Breast epithelium (tissue), 4 donors: ENCODE results near the gene AXL. TPM values are rescaled to one million over a fixed set of nuclear protein-coding genes. Genes with fewer than 3 reads are reported as not detected.

Source experiments
- DNase-seq, 2 donors: peaks; one replicate each; pipeline ENCODE4 v3.0.0-alpha.2; 2019; ENCODE audit warnings: low spot score in 2 of 2
- H3K27ac ChIP-seq, 2 donors: fragments of 200-600 bp; sonication (generic) in 1 of 2; one replicate each; pipeline ENCODE4 v1.5.1; 2016 to 2019; ENCODE audit warnings: mild to moderate bottlenecking in 1 of 2
- H3K27me3 ChIP-seq, 2 donors: fragments of 200-600 bp; sonication (generic) in 1 of 2; one replicate each; pipeline versions ENCODE4 v1.5.1 to v1.6.0; 2017 to 2019; ENCODE audit warnings: control low read depth in 1 of 2, mild to moderate bottlenecking in 1 of 2
- H3K36me3 ChIP-seq: fragments of 200-600 bp; one replicate; pipeline ENCODE4 v1.5.1; 2019
- H3K4me1 ChIP-seq, 2 donors: fragments of 200-600 bp; sonication (generic); one replicate each; pipeline ENCODE4 v1.5.1; 2016 to 2019; ENCODE audit warnings: control low read depth in 1 of 2
- H3K4me3 ChIP-seq, 3 donors: fragments of 200-600 bp; sonication (generic); 1 replicate in 2 of 3; 2 replicates in 1 of 3; pipeline ENCODE4 v1.5.1; 2016 to 2019; ENCODE audit warnings: mild to moderate bottlenecking in 3 of 3, moderate library complexity in 2 of 3
- H3K9me3 ChIP-seq, 2 donors: fragments of 200-600 bp; sonication (generic) in 1 of 2; one replicate each; pipeline ENCODE4 v1.5.1; 2016 to 2019; ENCODE audit warnings: control low read depth in 1 of 2
- POLR2A ChIP-seq: fragments of 450-650 bp; IDR thresholded peaks from one replicate; pipeline ENCODE4 v1.6.1; 2016; ENCODE audit warnings: antibody characterized with exemption, mild to moderate bottlenecking, moderate library complexity
- POLR2AphosphoS5 ChIP-seq, 3 donors: sonication (generic); formaldehyde crosslinking; IDR thresholded peaks; one replicate each; pipeline ENCODE4 v1.6.1; 2017; ENCODE audit warnings: antibody characterized with exemption in 3 of 3
- intact Hi-C: fragments of 100-400 bp; cut with DNase I; formaldehyde crosslinking; loops from one replicate; pipeline ENCODE4 v1.15.1; 2023; ENCODE audit warnings: low total_unique reads
- total RNA-seq, 3 donors: library from RNA; depleted of rRNA; stranded (reverse); fragments of >200 nt; gene quantifications; one replicate each; pipeline ENCODE4 v1.1.0, GENCODE V29; 2016
- TF ChIP-seq, protein P1 (sequence below), 3 donors: fragments of 450-650 bp; IDR thresholded peaks; one replicate each; pipeline ENCODE4 v1.5.1; 2016 to 2017; ENCODE audit warnings: antibody characterized with exemption in 3 of 3, mild to moderate bottlenecking in 3 of 3, moderate library complexity in 3 of 3

Gene AXL
- total RNA-seq, 3 donors from 2014 or later, result 29.0 to 89.8 (median 36.4) TPM

DNA sequence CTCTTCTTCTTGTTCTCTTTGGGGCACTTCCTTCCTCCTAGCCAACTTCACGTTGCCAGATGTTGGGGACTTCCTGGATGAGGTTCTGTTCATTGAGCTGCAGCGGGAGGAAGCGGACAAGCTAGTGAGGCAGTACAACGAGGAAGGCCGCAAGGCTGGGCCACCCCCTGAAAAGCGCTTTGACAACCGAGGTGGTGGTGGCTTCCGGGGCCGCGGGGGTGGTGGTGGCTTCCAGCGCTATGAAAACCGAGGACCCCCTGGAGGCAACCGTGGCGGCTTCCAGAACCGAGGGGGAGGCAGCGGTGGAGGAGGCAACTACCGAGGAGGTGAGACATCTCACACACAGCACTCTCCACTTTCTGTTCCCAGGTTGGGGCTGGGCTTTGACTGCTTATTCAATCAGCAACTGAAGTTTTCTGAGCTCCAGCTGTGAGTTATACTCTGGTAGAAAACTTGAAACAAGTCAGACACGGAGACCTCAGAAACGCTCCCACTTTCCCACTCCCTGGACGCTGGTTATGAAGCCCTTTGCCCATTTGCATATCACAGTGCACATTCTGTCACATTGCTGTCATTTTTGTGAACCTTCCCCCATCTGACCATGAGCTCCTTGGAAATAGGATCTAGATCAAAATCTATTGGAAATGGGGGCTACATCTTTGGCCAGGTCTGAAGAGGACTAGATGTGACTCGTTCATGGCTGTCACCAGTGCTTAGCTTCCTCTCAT lies 83.8 kb downstream of the AXL start:
- Histone ChIP-seq H3K27ac (peak overlapping the region in 1 of 2 donors; percentile 19), H3K4me1 (peaks cover 19 to 23% of the 10 kb centered on the region in 2 donors), H3K27me3 (no peaks in the 10 kb centered on the region), H3K4me3 (no peak overlapping the region), H3K9me3 (no peaks in the 10 kb centered on the region), H3K36me3 (peaks cover 24% of the 10 kb centered on the region)
- DNase-seq, result no peak
- intact Hi-C loops, result no loop called here
- TF ChIP-seq, protein P1, sequence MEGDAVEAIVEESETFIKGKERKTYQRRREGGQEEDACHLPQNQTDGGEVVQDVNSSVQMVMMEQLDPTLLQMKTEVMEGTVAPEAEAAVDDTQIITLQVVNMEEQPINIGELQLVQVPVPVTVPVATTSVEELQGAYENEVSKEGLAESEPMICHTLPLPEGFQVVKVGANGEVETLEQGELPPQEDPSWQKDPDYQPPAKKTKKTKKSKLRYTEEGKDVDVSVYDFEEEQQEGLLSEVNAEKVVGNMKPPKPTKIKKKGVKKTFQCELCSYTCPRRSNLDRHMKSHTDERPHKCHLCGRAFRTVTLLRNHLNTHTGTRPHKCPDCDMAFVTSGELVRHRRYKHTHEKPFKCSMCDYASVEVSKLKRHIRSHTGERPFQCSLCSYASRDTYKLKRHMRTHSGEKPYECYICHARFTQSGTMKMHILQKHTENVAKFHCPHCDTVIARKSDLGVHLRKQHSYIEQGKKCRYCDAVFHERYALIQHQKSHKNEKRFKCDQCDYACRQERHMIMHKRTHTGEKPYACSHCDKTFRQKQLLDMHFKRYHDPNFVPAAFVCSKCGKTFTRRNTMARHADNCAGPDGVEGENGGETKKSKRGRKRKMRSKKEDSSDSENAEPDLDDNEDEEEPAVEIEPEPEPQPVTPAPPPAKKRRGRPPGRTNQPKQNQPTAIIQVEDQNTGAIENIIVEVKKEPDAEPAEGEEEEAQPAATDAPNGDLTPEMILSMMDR (IDR thresholded peaks at IDR 0.05), result no peak
- TF ChIP-seq POLR2AphosphoS5 (IDR thresholded peaks at IDR 0.05), result no peak
- TF ChIP-seq POLR2A, result no peak

GRCh38 chr19:41303954-41304353 lies 84.9 kb downstream of the AXL start:
- Histone ChIP-seq H3K9me3 (no peaks in the 10 kb centered on the region), H3K27ac (peak overlapping the region in 1 of 2 donors; percentile 29), H3K27me3 (no peaks in the 10 kb centered on the region), H3K36me3 (peaks cover 24% of the 10 kb centered on the region), H3K4me3 (no peak overlapping the region), H3K4me1 (peaks cover 9 to 15% of the 10 kb centered on the region in 2 donors)
- intact Hi-C loops, result no loop called here
- no peak for DNase-seq
- TF ChIP-seq, protein P1 (IDR thresholded peaks at IDR 0.05), result no peak

GRCh38 chr19:41304706-41305483 lies 85.9 kb downstream of the AXL start:
- TF ChIP-seq POLR2AphosphoS5 (IDR thresholded peaks at IDR 0.05) (no peak), POLR2A (no peak)
- TF ChIP-seq, protein P1 (IDR thresholded peaks at IDR 0.05), result no peak
- Histone ChIP-seq H3K9me3 (no peaks in the 10 kb centered on the region), H3K27me3 (no peaks in the 10 kb centered on the region), H3K4me1 (peaks cover 2 to 8% of the 10 kb centered on the region in 2 donors), H3K4me3 (no peak overlapping the region), H3K27ac (peak overlapping the region; percentile 18 to 29), H3K36me3 (peaks cover 24% of the 10 kb centered on the region)
- no peak for DNase-seq
- intact Hi-C loops, result loop anchor here (5.0 kb wide), 1 partner anchor 348 kb away; no protein-coding TSS in a partner anchor

GRCh38 chr19:41305927-41306793 lies 87.1 kb downstream of the AXL start:
- Histone ChIP-seq H3K36me3 (peaks cover 24% of the 10 kb centered on the region), H3K4me3 (no peak overlapping the region), H3K9me3 (no peaks in the 10 kb centered on the region), H3K4me1 (peaks cover 2 to 11% of the 10 kb centered on the region in 2 donors), H3K27ac (peak overlapping the region in 1 of 2 donors; percentile 4), H3K27me3 (no peaks in the 10 kb centered on the region)
- intact Hi-C loops, result loop anchor here (5.0 kb wide), 1 partner anchor 349 kb away; no protein-coding TSS in a partner anchor
- no peak for TF ChIP-seq POLR2AphosphoS5 (IDR thresholded peaks at IDR 0.05)
- TF ChIP-seq, protein P1 (IDR thresholded peaks at IDR 0.05), result no peak
- DNase-seq, result no peak
